CD4-positive, alpha-beta T cell treated with Interleukin-1 beta for 1 hour (primary cell): Measurements from ENCODE around the gene ACACA.

ENCODE experiments used
- DNase-seq, 2 donors: peaks; one replicate each; pipeline ENCODE4 v3.0.0-alpha.2; 2020 to 2022

Gene ACACA

GRCh38 chr17:37059493-37059892 is 347.1 kb downstream of the ACACA start:
- no peak for DNase-seq

- DNase-seq: no peak
Observed at GRCh38 chr17:37056622-37057021, 350.0 kb downstream of the ACACA start.

- no peak for DNase-seq
Observed at GRCh38 chr17:37054894-37055293, 351.7 kb downstream of the ACACA start.

GRCh38 chr17:37052450-37052849 is 354.2 kb downstream of the ACACA start:
- no peak for DNase-seq

GRCh38 chr17:37051833-37052232 is 354.8 kb downstream of the ACACA start:
- DNase-seq: no peak

GRCh38 chr17:37051381-37051780 is 355.3 kb downstream of the ACACA start:
- DNase-seq: no peak

- DNase-seq: no peak
Observed at GRCh38 chr17:37050920-37051319, 355.7 kb downstream of the ACACA start.

GRCh38 chr17:37048811-37049210 is 357.8 kb downstream of the ACACA start:
- DNase-seq: no peak

GRCh38 chr17:37047631-37048104 is 359.0 kb downstream of the ACACA start:
- peak; percentile 72 to 79 for DNase-seq

GRCh38 chr17:37045351-37045922 is 361.2 kb downstream of the ACACA start:
- no peak for DNase-seq

GRCh38 chr17:37043201-37043600 is 363.4 kb downstream of the ACACA start:
- DNase-seq: no peak

- DNase-seq: no peak
Observed at GRCh38 chr17:37041932-37042331, 364.7 kb downstream of the ACACA start.

- no peak for DNase-seq
Observed at GRCh38 chr17:37039269-37039668, 367.4 kb downstream of the ACACA start.

- no peak for DNase-seq
Observed at GRCh38 chr17:37037590-37038155, 369.0 kb downstream of the ACACA start.
